ENCODE data around the gene SMPDL3B.
"Not testable (repeated sequence)": the region's sequence is repeated elsewhere in the genome, so short reads cannot be mapped to it uniquely, and the experiment has no call there.

DNA sequence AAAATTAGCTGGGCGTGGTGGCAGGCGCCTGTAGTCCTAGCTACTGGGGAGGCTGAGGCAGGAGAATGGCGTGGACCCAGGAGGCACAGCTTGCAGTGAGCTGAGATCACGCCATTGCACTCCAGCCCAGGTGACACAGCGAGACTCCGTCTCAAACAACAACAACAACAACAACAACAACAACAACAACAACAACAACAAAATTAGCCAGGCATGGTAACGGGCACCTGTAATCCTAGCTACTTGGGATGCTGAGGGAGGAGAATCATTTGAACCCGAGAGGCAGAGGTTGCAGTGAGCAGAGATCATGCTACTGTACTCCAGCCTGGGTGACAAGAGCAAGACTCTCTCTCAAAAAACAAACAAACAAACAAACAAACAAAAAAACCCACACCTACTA lies 68.3 kb downstream of the SMPDL3B start:
- not testable (repeated sequence) for TF ChIP-seq POLR2A (IDR thresholded peaks at IDR 0.05; ENCODE audit: low read length); GATA1 (IDR thresholded peaks at IDR 0.05; ENCODE audit: low read depth, low read length)
